CD4-positive, alpha-beta T cell treated with Interferon gamma for 1 hour (primary cell): ENCODE data around the gene TICRR.
"Not testable (repeated sequence)": the region's sequence is repeated elsewhere in the genome, so short reads cannot be mapped to it uniquely, and the experiment has no call there.

Experiments used
- DNase-seq: peaks from one replicate; pipeline ENCODE4 v3.0.0-alpha.2; 2020

Gene TICRR

GRCh38 chr15:89575146-89575655 lies at the start of gene TICRR:
Gene TICRR, plus strand, starts transcription at chr15:89575469. Its CDS starts 118 bp downstream, at chr15:89575587.
- DNase-seq = peak; percentile 97

- no peak for DNase-seq
Measured at GRCh38 chr15:89526181-89526580, 49.1 kb upstream of the TICRR start.

- DNase-seq = no peak
Measured at GRCh38 chr15:89526601-89527441, 48.4 kb upstream of the TICRR start.

GRCh38 chr15:89528757-89529352 lies 46.4 kb upstream of the TICRR start:
- DNase-seq = no peak

- DNase-seq = no peak
Measured at GRCh38 chr15:89530976-89531375, 44.3 kb upstream of the TICRR start.

GRCh38 chr15:89531796-89532537 lies 43.3 kb upstream of the TICRR start:
- no peak for DNase-seq

- DNase-seq = no peak
Measured at GRCh38 chr15:89533861-89534544, 41.3 kb upstream of the TICRR start.

- DNase-seq = no peak
Measured at GRCh38 chr15:89539027-89539426, 36.2 kb upstream of the TICRR start.

GRCh38 chr15:89542369-89542768 lies 32.9 kb upstream of the TICRR start:
- no peak for DNase-seq

- no peak for DNase-seq
Measured at GRCh38 chr15:89543389-89543788, 31.9 kb upstream of the TICRR start.

- DNase-seq = not testable (repeated sequence)
Measured at GRCh38 chr15:89549138-89549537, 26.1 kb upstream of the TICRR start.

- no peak for DNase-seq
Measured at GRCh38 chr15:89550427-89550826, 24.8 kb upstream of the TICRR start.

GRCh38 chr15:89551550-89551949 lies 23.7 kb upstream of the TICRR start:
- no peak for DNase-seq

GRCh38 chr15:89553632-89554031 lies 21.6 kb upstream of the TICRR start:
- no peak for DNase-seq

GRCh38 chr15:89554247-89554646 lies 21.0 kb upstream of the TICRR start:
- no peak for DNase-seq

- DNase-seq = no peak
Measured at GRCh38 chr15:89555768-89556167, 19.5 kb upstream of the TICRR start.

- no peak for DNase-seq
Measured at GRCh38 chr15:89556413-89557262, 18.6 kb upstream of the TICRR start.

GRCh38 chr15:89559769-89560264 lies 15.5 kb upstream of the TICRR start:
- DNase-seq = no peak

GRCh38 chr15:89566181-89566580 lies 9.1 kb upstream of the TICRR start:
- no peak for DNase-seq

- no peak for DNase-seq
Measured at GRCh38 chr15:89566621-89567294, 8.5 kb upstream of the TICRR start.

- no peak for DNase-seq
Measured at GRCh38 chr15:89569090-89569745, 6.1 kb upstream of the TICRR start.
